HEK293 (cell line): ENCODE measurements around the gene MUC2.

ENCODE experiments used
- EGR2 ChIP-seq: fragments of 450-650 bp; formaldehyde crosslinking; IDR thresholded peaks from 2 replicates; pipeline ENCODE4 v1.5.1; 2016; ENCODE audit warnings: low read depth, missing biosample characterization, missing genetic modification characterization
- GFI1B ChIP-seq: fragments of 450-650 bp; formaldehyde crosslinking; IDR thresholded peaks from 2 replicates; pipeline ENCODE4 v1.5.1; 2016; ENCODE audit warnings: missing biosample characterization, missing genetic modification characterization
- KLF1 ChIP-seq: fragments of 450-650 bp; formaldehyde crosslinking; IDR thresholded peaks from 2 replicates; pipeline ENCODE4 v1.5.1; 2016; ENCODE audit warnings: missing biosample characterization, missing genetic modification characterization
- KLF8 ChIP-seq: fragments of 450-650 bp; formaldehyde crosslinking; IDR thresholded peaks from 2 replicates; pipeline ENCODE4 v1.5.1; 2016; ENCODE audit warnings: missing biosample characterization, missing genetic modification characterization
- OVOL3 ChIP-seq: fragments of 450-650 bp; formaldehyde crosslinking; IDR thresholded peaks from 2 replicates; pipeline ENCODE4 v1.5.1; 2016; ENCODE audit warnings: missing biosample characterization, missing genetic modification characterization
- REPIN1 ChIP-seq: fragments of 450-650 bp; formaldehyde crosslinking; IDR thresholded peaks from 2 replicates; pipeline ENCODE4 v1.5.1; 2017; ENCODE audit warnings: missing biosample characterization, missing genetic modification characterization, low read depth
- SETDB1 ChIP-seq: IDR thresholded peaks from one replicate; pipeline ENCODE4 v1.6.1; 2017; ENCODE audit warnings: mild to moderate bottlenecking, low read length, moderate library complexity, mixed read lengths; ENCODE audit not compliant: insufficient read length
- ZBTB8A ChIP-seq: fragments of 450-650 bp; formaldehyde crosslinking; IDR thresholded peaks from 2 replicates; pipeline ENCODE4 v1.5.1; 2016; ENCODE audit warnings: missing biosample characterization, missing genetic modification characterization
- ZEB2 ChIP-seq: fragments of 450-650 bp; formaldehyde crosslinking; IDR thresholded peaks from 2 replicates; pipeline ENCODE4 v1.5.1; 2016; ENCODE audit warnings: missing biosample characterization, missing genetic modification characterization
- ZFHX2 ChIP-seq: fragments of 450-650 bp; formaldehyde crosslinking; conservative IDR thresholded peaks from 2 replicates; pipeline ENCODE4 v1.5.1; 2016; ENCODE audit warnings: missing biosample characterization, missing genetic modification characterization
- ZNF138 ChIP-seq: fragments of 450-650 bp; formaldehyde crosslinking; IDR thresholded peaks from 2 replicates; pipeline ENCODE4 v1.5.1; 2016; ENCODE audit warnings: missing biosample characterization, missing genetic modification characterization, borderline replicate concordance
- ZNF140 ChIP-seq: fragments of 450-650 bp; formaldehyde crosslinking; IDR thresholded peaks from 2 replicates; pipeline ENCODE4 v1.5.1; 2016; ENCODE audit warnings: missing biosample characterization, missing genetic modification characterization
- ZNF16 ChIP-seq: fragments of 450-650 bp; formaldehyde crosslinking; IDR thresholded peaks from 2 replicates; pipeline ENCODE4 v1.5.1; 2016; ENCODE audit warnings: low read depth, missing biosample characterization, missing genetic modification characterization
- ZNF174 ChIP-seq: fragments of 450-650 bp; formaldehyde crosslinking; IDR thresholded peaks from 2 replicates; pipeline ENCODE4 v1.5.0; 2017; ENCODE audit warnings: missing biosample characterization, mild to moderate bottlenecking, missing genetic modification characterization
- ZNF426 ChIP-seq: fragments of 450-650 bp; formaldehyde crosslinking; IDR thresholded peaks from 2 replicates; pipeline ENCODE4 v1.5.1; 2017; ENCODE audit warnings: missing biosample characterization, missing genetic modification characterization, mild to moderate bottlenecking, inconsistent platforms, moderate library complexity
- ZNF433 ChIP-seq: fragments of 450-650 bp; formaldehyde crosslinking; IDR thresholded peaks from 2 replicates; pipeline ENCODE4 v1.5.1; 2016; ENCODE audit warnings: missing biosample characterization, missing genetic modification characterization, low read depth
- ZNF510 ChIP-seq: fragments of 450-650 bp; formaldehyde crosslinking; IDR thresholded peaks from 2 replicates; pipeline ENCODE4 v1.5.1; 2018; ENCODE audit warnings: mild to moderate bottlenecking, missing genetic modification characterization, missing biosample characterization; ENCODE audit not compliant: insufficient replicate concordance
- ZNF600 ChIP-seq: fragments of 450-650 bp; formaldehyde crosslinking; IDR thresholded peaks from 2 replicates; pipeline ENCODE4 v1.5.1; 2016; ENCODE audit warnings: missing biosample characterization, missing genetic modification characterization
- ZNF654 ChIP-seq: fragments of 450-650 bp; formaldehyde crosslinking; IDR thresholded peaks from 2 replicates; pipeline ENCODE4 v1.5.1; 2016; ENCODE audit warnings: low read depth, missing biosample characterization, missing genetic modification characterization
- ZNF670 ChIP-seq: fragments of 450-650 bp; formaldehyde crosslinking; IDR thresholded peaks from 2 replicates; pipeline ENCODE4 v1.5.1; 2016; ENCODE audit warnings: missing biosample characterization, missing genetic modification characterization, low read depth
- ZNF677 ChIP-seq: fragments of 450-650 bp; IDR thresholded peaks from 2 replicates; pipeline ENCODE4 v1.5.0; 2018; ENCODE audit warnings: missing biosample characterization, mild to moderate bottlenecking, missing genetic modification characterization, moderate library complexity
- ZNF792 ChIP-seq: fragments of 450-650 bp; formaldehyde crosslinking; IDR thresholded peaks from 2 replicates; pipeline ENCODE4 v1.5.1; 2016; ENCODE audit warnings: missing biosample characterization, missing genetic modification characterization
- ZSCAN30 ChIP-seq: fragments of 450-650 bp; IDR thresholded peaks from 2 replicates; pipeline ENCODE4 v1.5.1; 2018; ENCODE audit warnings: missing biosample characterization, mild to moderate bottlenecking, missing genetic modification characterization, moderate library complexity
- TF ChIP-seq, protein P1 (sequence below): fragments of 450-650 bp; formaldehyde crosslinking; IDR thresholded peaks from 2 replicates; pipeline ENCODE4 v1.5.1; 2017; ENCODE audit warnings: missing biosample characterization, missing genetic modification characterization
- TF ChIP-seq, protein P2 (sequence below): fragments of 450-650 bp; formaldehyde crosslinking; IDR thresholded peaks from 2 replicates; pipeline ENCODE4 v1.5.1; 2016; ENCODE audit warnings: missing biosample characterization, missing genetic modification characterization
- TF ChIP-seq, protein P3 (sequence below): fragments of 450-650 bp; IDR thresholded peaks from 2 replicates; pipeline ENCODE4 v1.5.1; 2018; ENCODE audit warnings: missing biosample characterization, mild to moderate bottlenecking, missing genetic modification characterization
- TF ChIP-seq, protein P4 (sequence below): fragments of 450-650 bp; formaldehyde crosslinking; IDR thresholded peaks from 2 replicates; pipeline ENCODE4 v1.5.1; 2016; ENCODE audit warnings: missing biosample characterization, missing genetic modification characterization
- TF ChIP-seq, protein P5 (sequence below): fragments of 450-650 bp; formaldehyde crosslinking; conservative IDR thresholded peaks from 2 replicates; pipeline ENCODE4 v1.5.1; 2016; ENCODE audit warnings: low read depth, missing biosample characterization, missing genetic modification characterization

The MUC2 gene

DNA sequence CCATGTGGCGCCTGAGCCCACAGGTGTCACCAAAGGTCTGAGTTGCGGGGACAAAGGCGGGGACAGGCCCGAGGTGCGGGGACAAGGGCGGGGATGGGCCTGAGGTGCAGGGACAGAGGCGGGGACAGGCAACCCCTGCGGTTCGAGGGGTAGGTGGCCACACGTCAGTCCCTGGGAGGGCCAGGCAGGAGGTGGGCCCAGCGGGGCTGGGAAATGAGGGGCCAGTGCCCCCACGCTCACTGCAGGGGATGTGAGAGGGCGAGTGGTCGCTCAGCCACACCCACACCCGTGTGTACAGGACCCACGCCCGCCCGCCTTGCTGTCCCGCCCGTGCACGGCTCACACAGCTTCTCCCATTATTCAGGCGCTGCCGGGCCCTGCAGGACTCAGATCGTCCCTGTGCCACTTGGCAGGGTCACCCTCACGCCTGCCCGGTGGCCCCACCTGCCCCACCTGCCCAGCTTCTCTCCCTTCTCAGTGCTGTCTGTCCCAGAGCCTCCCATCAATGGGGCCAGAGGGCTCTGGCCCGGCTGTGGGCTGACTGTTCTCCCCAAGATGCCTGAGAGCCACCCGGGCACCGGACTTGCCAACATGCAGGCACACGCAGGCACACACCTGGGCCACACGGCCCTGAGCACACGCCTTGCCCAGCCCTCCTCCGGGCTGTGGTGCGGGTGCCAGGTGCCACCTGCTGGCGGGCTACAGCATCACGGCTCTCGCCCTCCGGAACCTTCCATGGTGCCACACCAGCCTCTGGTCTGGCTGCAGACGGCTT, 23.9 kb upstream of the MUC2 start (continued):
- TF ChIP-seq ZEB2 (tag by site-specific recombination) (0 out of 2 replicates have a peak, but pooled peaks have one; percentile 36), REPIN1 (tag by site-specific recombination) (no peak), ZNF792 (tag by site-specific recombination) (no peak), ZNF677 (tag by site-specific recombination) (no peak), ZNF140 (tag by site-specific recombination) (no peak), ZNF426 (tag by site-specific recombination) (no peak), ZNF600 (tag by site-specific recombination) (peak; percentile 78), ZNF510 (tag by site-specific recombination) (no peak), ZNF654 (tag by site-specific recombination) (peak; percentile 74), OVOL3 (tag by site-specific recombination) (no peak), SETDB1 (no peak), GFI1B (tag by site-specific recombination) (no peak), ZNF433 (tag by site-specific recombination) (no peak), ZNF670 (no peak), EGR2 (tag by site-specific recombination) (peak; percentile 26; the same call in 1 of the 2 replicates), ZNF138 (tag by site-specific recombination) (no peak), ZNF16 (tag by site-specific recombination) (no peak), KLF1 (tag by site-specific recombination) (peak; percentile 84), ZFHX2 (tag by site-specific recombination) (peak; percentile 65), ZNF174 (tag by site-specific recombination) (no peak), KLF8 (tag by site-specific recombination) (peak; percentile 59; the same call in 1 of the 2 replicates), ZSCAN30 (tag by site-specific recombination) (no peak), ZBTB8A (tag by site-specific recombination) (peak; percentile 73)
- TF ChIP-seq, protein P1, sequence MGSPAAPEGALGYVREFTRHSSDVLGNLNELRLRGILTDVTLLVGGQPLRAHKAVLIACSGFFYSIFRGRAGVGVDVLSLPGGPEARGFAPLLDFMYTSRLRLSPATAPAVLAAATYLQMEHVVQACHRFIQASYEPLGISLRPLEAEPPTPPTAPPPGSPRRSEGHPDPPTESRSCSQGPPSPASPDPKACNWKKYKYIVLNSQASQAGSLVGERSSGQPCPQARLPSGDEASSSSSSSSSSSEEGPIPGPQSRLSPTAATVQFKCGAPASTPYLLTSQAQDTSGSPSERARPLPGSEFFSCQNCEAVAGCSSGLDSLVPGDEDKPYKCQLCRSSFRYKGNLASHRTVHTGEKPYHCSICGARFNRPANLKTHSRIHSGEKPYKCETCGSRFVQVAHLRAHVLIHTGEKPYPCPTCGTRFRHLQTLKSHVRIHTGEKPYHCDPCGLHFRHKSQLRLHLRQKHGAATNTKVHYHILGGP = no peak
- TF ChIP-seq, protein P2, sequence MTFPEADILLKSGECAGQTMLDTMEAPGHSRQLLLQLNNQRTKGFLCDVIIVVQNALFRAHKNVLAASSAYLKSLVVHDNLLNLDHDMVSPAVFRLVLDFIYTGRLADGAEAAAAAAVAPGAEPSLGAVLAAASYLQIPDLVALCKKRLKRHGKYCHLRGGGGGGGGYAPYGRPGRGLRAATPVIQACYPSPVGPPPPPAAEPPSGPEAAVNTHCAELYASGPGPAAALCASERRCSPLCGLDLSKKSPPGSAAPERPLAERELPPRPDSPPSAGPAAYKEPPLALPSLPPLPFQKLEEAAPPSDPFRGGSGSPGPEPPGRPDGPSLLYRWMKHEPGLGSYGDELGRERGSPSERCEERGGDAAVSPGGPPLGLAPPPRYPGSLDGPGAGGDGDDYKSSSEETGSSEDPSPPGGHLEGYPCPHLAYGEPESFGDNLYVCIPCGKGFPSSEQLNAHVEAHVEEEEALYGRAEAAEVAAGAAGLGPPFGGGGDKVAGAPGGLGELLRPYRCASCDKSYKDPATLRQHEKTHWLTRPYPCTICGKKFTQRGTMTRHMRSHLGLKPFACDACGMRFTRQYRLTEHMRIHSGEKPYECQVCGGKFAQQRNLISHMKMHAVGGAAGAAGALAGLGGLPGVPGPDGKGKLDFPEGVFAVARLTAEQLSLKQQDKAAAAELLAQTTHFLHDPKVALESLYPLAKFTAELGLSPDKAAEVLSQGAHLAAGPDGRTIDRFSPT (tag by site-specific recombination) = peak; percentile 56
- TF ChIP-seq, protein P3, sequence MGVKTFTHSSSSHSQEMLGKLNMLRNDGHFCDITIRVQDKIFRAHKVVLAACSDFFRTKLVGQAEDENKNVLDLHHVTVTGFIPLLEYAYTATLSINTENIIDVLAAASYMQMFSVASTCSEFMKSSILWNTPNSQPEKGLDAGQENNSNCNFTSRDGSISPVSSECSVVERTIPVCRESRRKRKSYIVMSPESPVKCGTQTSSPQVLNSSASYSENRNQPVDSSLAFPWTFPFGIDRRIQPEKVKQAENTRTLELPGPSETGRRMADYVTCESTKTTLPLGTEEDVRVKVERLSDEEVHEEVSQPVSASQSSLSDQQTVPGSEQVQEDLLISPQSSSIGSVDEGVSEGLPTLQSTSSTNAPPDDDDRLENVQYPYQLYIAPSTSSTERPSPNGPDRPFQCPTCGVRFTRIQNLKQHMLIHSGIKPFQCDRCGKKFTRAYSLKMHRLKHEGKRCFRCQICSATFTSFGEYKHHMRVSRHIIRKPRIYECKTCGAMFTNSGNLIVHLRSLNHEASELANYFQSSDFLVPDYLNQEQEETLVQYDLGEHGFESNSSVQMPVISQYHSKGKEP (tag by site-specific recombination) = no peak
- TF ChIP-seq, protein P4, sequence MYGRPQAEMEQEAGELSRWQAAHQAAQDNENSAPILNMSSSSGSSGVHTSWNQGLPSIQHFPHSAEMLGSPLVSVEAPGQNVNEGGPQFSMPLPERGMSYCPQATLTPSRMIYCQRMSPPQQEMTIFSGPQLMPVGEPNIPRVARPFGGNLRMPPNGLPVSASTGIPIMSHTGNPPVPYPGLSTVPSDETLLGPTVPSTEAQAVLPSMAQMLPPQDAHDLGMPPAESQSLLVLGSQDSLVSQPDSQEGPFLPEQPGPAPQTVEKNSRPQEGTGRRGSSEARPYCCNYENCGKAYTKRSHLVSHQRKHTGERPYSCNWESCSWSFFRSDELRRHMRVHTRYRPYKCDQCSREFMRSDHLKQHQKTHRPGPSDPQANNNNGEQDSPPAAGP (tag by site-specific recombination) = peak; percentile 78
- TF ChIP-seq, protein P5, sequence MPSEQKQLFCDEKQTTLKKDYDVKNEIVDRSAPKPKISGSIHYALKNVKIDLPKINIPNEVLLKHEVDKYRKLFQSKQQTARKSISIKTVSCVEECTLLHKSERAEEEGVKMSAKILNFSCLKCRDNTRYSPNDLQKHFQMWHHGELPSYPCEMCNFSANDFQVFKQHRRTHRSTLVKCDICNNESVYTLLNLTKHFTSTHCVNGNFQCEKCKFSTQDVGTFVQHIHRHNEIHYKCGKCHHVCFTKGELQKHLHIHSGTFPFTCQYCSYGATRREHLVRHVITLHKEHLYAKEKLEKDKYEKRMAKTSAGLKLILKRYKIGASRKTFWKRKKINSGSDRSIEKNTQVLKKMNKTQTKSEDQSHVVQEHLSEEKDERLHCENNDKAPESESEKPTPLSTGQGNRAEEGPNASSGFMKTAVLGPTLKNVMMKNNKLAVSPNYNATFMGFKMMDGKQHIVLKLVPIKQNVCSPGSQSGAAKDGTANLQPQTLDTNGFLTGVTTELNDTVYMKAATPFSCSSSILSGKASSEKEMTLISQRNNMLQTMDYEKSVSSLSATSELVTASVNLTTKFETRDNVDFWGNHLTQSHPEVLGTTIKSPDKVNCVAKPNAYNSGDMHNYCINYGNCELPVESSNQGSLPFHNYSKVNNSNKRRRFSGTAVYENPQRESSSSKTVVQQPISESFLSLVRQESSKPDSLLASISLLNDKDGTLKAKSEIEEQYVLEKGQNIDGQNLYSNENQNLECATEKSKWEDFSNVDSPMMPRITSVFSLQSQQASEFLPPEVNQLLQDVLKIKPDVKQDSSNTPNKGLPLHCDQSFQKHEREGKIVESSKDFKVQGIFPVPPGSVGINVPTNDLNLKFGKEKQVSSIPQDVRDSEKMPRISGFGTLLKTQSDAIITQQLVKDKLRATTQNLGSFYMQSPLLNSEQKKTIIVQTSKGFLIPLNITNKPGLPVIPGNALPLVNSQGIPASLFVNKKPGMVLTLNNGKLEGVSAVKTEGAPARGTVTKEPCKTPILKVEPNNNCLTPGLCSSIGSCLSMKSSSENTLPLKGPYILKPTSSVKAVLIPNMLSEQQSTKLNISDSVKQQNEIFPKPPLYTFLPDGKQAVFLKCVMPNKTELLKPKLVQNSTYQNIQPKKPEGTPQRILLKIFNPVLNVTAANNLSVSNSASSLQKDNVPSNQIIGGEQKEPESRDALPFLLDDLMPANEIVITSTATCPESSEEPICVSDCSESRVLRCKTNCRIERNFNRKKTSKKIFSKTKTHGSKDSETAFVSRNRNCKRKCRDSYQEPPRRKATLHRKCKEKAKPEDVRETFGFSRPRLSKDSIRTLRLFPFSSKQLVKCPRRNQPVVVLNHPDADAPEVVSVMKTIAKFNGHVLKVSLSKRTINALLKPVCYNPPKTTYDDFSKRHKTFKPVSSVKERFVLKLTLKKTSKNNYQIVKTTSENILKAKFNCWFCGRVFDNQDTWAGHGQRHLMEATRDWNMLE (tag by site-specific recombination) = no peak
